ENCODE data around the gene CNIH2.

Gene CNIH2

DNA sequence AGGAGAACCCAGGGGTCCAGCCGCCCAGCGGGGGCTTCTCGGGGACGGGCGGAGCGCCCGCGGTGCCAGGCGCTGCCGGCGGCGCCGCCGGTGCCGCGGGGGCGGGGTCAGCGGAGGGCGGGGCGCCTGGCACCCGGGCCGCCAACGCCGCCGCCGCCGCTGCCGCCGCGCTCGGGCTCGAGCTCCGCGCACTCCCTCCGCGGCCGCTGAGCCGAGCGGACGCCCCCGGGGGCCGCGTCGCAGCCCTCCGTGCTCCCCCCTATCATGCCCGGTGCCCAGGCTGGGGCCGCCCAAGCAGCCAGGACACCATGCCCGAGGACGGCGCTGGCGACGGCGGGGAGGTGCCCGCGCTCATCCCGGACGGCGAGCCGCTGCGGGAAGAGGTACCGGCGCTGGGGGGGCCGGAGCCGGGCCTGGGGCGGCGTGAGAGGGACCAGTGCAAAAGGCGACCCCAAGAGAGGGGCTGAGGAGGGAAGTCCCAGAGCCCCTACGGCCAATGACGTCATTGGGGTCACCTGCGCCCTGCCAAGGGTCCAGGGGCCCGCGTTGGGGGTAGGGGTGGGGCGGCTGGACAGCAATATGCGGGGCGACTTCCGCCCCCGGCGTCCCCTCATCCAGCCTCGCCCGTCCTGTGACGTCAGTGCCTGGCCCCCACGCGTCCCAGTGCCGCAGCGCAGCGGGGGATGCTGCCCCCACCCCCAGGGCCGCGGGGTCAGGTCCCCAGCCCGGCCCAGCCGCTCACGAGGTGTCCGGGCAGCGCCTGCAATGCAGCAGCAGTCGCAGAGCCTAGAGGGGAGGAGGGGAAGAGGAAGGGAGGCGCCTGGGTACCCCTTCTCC, 13.9 kb downstream of the CNIH2 start, which contains the start of gene TMEM151A:
TMEM151A (plus strand) TSS at position 189 of the 837 bp plus-strand sequence; CDS start at position 309, 120 bp downstream.
- DNase-seq (ENCODE audit: low read depth) = no peak
- no peak within 1 kb of the TSS for H3K4me3 ChIP-seq (ENCODE audit: low read depth, low read length)
- TF ChIP-seq, protein P1, sequence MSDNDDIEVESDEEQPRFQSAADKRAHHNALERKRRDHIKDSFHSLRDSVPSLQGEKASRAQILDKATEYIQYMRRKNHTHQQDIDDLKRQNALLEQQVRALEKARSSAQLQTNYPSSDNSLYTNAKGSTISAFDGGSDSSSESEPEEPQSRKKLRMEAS (IDR thresholded peaks at IDR 0.05; ENCODE audit: low read depth, low read length) = no peak
- no peak for TF ChIP-seq POLR2A (IDR thresholded peaks at IDR 0.05; ENCODE audit: extremely low read depth, insufficient read length)
- TF ChIP-seq MYC (IDR thresholded peaks at IDR 0.05; ENCODE audit: low read depth, low read length) = no peak
- no peak for TF ChIP-seq CTCF (IDR thresholded peaks at IDR 0.05; ENCODE audit: low read depth, low read length)

DNA sequence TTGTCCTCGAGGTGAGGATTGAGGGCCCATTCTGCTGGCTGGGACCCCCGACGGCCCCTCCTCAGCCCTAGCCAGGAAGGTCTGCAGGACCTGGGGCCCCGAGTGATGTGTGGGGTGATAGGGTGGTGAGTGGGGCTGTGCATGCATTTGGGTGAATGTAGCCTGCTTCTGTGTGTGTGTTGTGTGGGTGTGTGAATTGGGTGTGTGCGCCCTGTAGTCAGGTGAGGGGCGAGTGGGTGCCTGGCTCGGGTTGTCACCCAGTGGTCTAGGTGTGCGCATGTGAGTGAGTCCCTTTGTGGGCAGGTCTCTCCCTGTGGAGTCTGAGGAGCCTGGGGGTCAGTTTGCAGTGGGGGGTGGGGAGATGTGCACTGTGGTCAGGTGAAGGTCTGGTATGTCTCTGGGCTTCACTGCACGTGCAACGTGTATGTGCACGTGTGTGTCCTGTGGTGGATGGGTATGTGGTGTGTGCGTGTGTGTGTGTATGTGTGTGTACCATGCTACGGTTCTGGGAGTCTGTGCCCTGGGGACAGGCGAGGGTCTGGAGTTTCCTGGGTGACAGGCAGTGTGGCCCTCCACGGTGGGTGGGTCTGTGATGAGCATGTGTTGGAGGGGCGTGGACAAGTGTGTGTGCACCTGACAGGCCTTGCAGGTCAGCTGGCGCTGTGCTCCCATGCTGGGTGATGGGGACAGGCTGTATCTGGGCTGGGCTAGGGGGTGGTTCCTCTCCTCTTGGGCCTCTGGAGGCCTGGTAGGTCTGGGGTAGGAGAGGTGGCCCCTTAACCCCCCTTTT, 14.8 kb downstream of the CNIH2 start:
- no peak for DNase-seq (ENCODE audit: low read depth)
- no peak for TF ChIP-seq POLR2A (IDR thresholded peaks at IDR 0.05; ENCODE audit: extremely low read depth, insufficient read length)
- TF ChIP-seq, protein P1 (IDR thresholded peaks at IDR 0.05; ENCODE audit: low read depth, low read length) = no peak
- no peak for TF ChIP-seq MYC (IDR thresholded peaks at IDR 0.05; ENCODE audit: low read depth, low read length)
- no peak for TF ChIP-seq CTCF (IDR thresholded peaks at IDR 0.05; ENCODE audit: low read depth, low read length)
- H3K4me3 ChIP-seq (ENCODE audit: low read depth, low read length) = no peak overlapping the region

- H3K4me3 ChIP-seq (ENCODE audit: low read depth, low read length) = no peak overlapping the region
Measured at GRCh38 chr11:66293352-66293751, 15.4 kb downstream of the CNIH2 start.

GRCh38 chr11:66293777-66294625, 16.0 kb downstream of the CNIH2 start:
- TF ChIP-seq MYC (IDR thresholded peaks at IDR 0.05; ENCODE audit: low read depth, low read length) = no peak
- TF ChIP-seq, protein P1 (IDR thresholded peaks at IDR 0.05; ENCODE audit: low read depth, low read length) = no peak
- TF ChIP-seq CTCF (IDR thresholded peaks at IDR 0.05; ENCODE audit: low read depth, low read length) = no peak
- H3K4me3 ChIP-seq (ENCODE audit: low read depth, low read length) = no peak overlapping the region
- DNase-seq (ENCODE audit: low read depth) = no peak

More at GRCh38 chr11:66293352-66293751, 15.4 kb downstream of the CNIH2 start:
- no peak for DNase-seq (ENCODE audit: low read depth)
- TF ChIP-seq MYC (IDR thresholded peaks at IDR 0.05; ENCODE audit: low read depth, low read length) (no peak), CTCF (IDR thresholded peaks at IDR 0.05; ENCODE audit: low read depth, low read length) (no peak), POLR2A (IDR thresholded peaks at IDR 0.05; ENCODE audit: extremely low read depth, insufficient read length) (no peak)
- TF ChIP-seq, protein P1 (IDR thresholded peaks at IDR 0.05; ENCODE audit: low read depth, low read length) = no peak
